HUES6 (cell line): ENCODE results near the gene PIEZO2.
"Not testable (repeated sequence)": the region's sequence is repeated elsewhere in the genome, so short reads cannot be mapped to it uniquely, and the experiment has no call there.

ENCODE experiments used
- H3K27ac ChIP-seq: 2 replicates; pipeline ENCODE4 v1.7.0; 2013; ENCODE audit warnings: low read depth, mild to moderate bottlenecking, low read length, inconsistent platforms
- H3K27me3 ChIP-seq: 2 replicates; pipeline ENCODE4 v1.6.1; 2013; ENCODE audit warnings: low read length; ENCODE audit not compliant: control insufficient read depth, insufficient read depth
- H3K36me3 ChIP-seq: 2 replicates; pipeline ENCODE4 v1.6.1; 2013; ENCODE audit warnings: low read length; ENCODE audit not compliant: control insufficient read depth, insufficient read depth
- H3K4me1 ChIP-seq: 2 replicates; pipeline ENCODE4 v1.6.1; 2013; ENCODE audit warnings: low read length; ENCODE audit not compliant: control insufficient read depth, insufficient read depth
- H3K4me3 ChIP-seq: 2 replicates; pipeline ENCODE4 v1.5.1; 2013; ENCODE audit warnings: low read depth, low read length
- H3K9ac ChIP-seq: one replicate; pipeline ENCODE4 v1.6.1; 2013; ENCODE audit warnings: mild to moderate bottlenecking, low read length
- H3K9me3 ChIP-seq: 2 replicates; pipeline ENCODE4 v1.6.1; 2013; ENCODE audit warnings: low read depth, low read length; ENCODE audit not compliant: control insufficient read depth, insufficient read depth

PIEZO2 gene

GRCh38 chr18:11149441-11150270 is at the start of gene PIEZO2:
Gene PIEZO2, minus strand, starts transcription at chr18:11149569. Its CDS starts 981 bp downstream, at chr18:11148588.
- peak within 1 kb of the TSS; percentile 59 for H3K9ac ChIP-seq
- peak within 1 kb of the TSS; percentile 49 for H3K4me3 ChIP-seq

DNA sequence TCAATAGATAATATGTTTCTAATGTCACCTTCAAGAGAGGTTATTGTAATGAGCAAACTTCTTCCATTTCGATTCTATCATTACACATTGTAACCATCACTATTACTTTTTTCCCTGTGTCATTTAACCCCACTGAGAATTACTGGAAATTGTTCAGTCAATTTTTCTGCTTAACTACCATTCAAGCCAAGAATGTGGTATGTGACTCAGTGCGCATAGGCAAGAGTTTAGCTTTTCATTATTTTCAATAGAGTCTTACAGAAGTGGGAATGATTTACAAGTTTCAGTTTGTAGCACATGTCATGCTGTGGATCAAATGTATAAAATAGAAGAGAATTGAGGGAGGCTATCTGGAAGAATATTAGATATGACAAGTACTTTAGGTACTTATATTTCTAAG is 34.3 kb upstream of the PIEZO2 start:
- Histone ChIP-seq H3K36me3 (no peaks in the 10 kb centered on the region), H3K9me3 (no peaks in the 10 kb centered on the region), H3K4me3 (no peak overlapping the region), H3K9ac (no peak overlapping the region), H3K4me1 (no peaks in the 10 kb centered on the region), H3K27me3 (no peaks in the 10 kb centered on the region), H3K27ac (no peak overlapping the region)

More at GRCh38 chr18:11149441-11150270, at the start of gene PIEZO2:
- Histone ChIP-seq H3K36me3 (no peaks in the 10 kb centered on the region), H3K27ac (no peak within 1 kb of the TSS), H3K27me3 (peaks cover 61% of the 10 kb centered on the region), H3K4me1 (peaks cover 42% of the 10 kb centered on the region), H3K9me3 (no peaks in the 10 kb centered on the region)

- H3K36me3 ChIP-seq, result not testable (repeated sequence)
These were observed 32.3 kb upstream of the PIEZO2 start for GRCh38 chr18:11181629-11182028.

GRCh38 chr18:11179959-11180519 is 30.7 kb upstream of the PIEZO2 start:
- H3K9ac ChIP-seq, result no peak overlapping the region
- H3K4me3 ChIP-seq, result no peak overlapping the region
- H3K27ac ChIP-seq, result no peak overlapping the region
- H3K9me3 ChIP-seq, result no peaks in the 10 kb centered on the region
- H3K36me3 ChIP-seq, result no peaks in the 10 kb centered on the region
- H3K4me1 ChIP-seq, result no peaks in the 10 kb centered on the region
- no peaks in the 10 kb centered on the region for H3K27me3 ChIP-seq

More at GRCh38 chr18:11181629-11182028, 32.3 kb upstream of the PIEZO2 start:
- not testable (repeated sequence) for H3K4me3 ChIP-seq, H3K9ac ChIP-seq, H3K4me1 ChIP-seq, H3K27me3 ChIP-seq, H3K27ac ChIP-seq, H3K9me3 ChIP-seq

DNA sequence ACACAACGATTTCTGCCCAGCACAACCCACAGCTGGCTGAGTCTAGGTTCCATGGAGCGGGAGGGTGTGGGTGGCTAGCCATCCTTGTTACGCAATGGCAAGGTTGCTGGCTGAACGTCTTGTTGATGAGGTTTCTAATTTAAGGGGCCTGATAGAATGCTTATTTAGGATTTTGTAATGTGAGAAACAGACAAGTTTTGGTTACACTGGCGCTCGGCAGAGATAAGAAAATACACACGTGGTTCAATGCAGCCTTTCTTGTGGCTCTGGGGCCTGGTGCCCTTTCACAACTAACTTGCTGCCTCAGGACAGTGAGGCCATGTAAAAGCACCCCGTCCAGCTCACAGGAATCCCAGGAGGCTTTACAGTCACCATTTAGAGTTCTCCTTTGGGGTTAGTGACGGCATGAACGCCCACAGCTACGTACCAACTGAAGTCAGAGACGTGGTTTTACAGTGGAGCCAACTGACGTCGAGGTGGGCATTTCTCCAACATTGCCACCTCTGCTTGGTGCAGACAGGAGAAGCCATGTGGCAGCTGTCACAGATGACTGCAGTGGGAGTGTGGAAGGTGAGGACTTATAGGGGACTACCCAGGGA is 29.7 kb upstream of the PIEZO2 start:
- Histone ChIP-seq H3K27me3 (no peaks in the 10 kb centered on the region), H3K36me3 (no peaks in the 10 kb centered on the region), H3K9ac (no peak overlapping the region), H3K27ac (no peak overlapping the region), H3K9me3 (no peaks in the 10 kb centered on the region), H3K4me1 (no peaks in the 10 kb centered on the region), H3K4me3 (no peak overlapping the region)

DNA sequence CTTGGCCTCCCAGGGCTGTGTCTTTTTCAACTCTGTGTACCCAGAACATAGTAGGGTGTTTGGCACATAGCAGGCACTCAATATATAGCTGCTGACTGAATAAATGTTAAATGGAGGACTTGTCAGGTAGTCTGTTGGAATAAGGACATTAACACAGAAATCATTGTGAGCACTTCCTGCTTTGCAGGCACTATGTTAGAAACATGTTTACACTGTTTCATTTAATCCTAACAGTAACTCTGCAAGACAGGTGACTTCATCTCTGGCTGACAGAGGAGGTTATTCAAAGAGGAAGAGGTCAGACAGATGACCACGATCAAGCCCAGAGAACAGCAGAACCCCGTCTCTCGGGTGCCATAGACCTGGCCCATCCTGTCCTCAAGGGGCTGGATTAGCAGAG is 28.0 kb upstream of the PIEZO2 start:
- Histone ChIP-seq H3K36me3 (no peaks in the 10 kb centered on the region), H3K9me3 (no peaks in the 10 kb centered on the region), H3K27ac (no peak overlapping the region), H3K9ac (no peak overlapping the region), H3K27me3 (no peaks in the 10 kb centered on the region), H3K4me1 (no peaks in the 10 kb centered on the region), H3K4me3 (no peak overlapping the region)

- Histone ChIP-seq H3K36me3 (no peaks in the 10 kb centered on the region), H3K4me3 (no peak overlapping the region), H3K27me3 (no peaks in the 10 kb centered on the region), H3K27ac (no peak overlapping the region), H3K4me1 (no peaks in the 10 kb centered on the region), H3K9ac (no peak overlapping the region), H3K9me3 (no peaks in the 10 kb centered on the region)
These were observed 27.1 kb upstream of the PIEZO2 start for GRCh38 chr18:11176481-11176881.

DNA sequence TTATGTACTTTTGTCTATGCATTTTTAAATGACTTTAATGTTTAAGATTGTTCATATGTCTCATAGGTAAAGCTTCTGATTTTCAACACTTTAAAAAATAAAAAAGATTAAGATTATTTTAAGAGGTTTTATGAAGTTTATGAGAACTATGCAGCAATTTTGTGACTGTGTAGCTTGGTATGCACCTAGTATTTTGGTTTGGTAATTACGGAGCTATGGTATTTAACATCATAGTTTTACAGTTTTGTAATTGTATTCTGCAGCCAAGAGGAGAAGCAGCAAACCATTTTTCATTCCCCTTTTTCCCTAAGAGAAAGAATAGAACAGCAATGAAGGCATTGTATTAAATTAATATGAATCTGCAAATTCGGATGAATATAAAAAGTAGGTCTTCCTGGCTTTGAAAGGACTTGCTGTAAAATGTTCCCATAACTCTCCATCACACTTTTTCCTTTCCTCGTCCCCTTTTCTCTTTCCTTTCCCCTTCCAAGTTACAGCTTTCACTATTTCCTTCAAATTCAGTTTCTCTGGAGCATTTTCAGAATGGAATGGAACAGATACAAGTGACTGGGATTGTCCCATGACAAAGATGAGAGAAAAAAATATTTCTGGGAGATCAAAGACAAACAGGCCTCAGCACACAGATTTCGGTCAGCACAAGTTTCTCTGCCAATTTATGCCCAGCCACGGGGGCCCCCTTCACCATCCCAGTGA is 26.1 kb upstream of the PIEZO2 start:
- Histone ChIP-seq H3K27ac (no peak overlapping the region), H3K27me3 (no peaks in the 10 kb centered on the region), H3K9ac (no peak overlapping the region), H3K9me3 (no peaks in the 10 kb centered on the region), H3K4me1 (no peaks in the 10 kb centered on the region), H3K36me3 (no peaks in the 10 kb centered on the region), H3K4me3 (no peak overlapping the region)

DNA sequence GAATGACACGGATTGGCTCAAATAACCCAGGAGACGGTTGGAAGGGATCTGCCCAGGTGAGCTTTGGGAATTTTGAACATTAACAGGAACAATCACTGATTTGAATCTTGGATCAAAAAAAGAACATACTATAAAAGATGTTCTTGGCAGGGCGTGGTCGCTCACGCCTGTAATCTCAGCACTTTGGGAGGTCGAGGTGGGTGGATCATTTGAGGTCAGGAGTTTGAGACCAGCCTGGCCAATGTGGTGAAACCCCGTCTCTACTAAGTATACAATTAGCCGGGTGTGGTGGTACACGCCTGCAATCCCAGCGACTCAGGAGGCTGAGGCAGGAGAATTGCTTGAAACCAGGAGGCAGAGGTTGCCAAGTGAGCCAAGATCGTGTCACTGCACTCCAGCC is 24.8 kb upstream of the PIEZO2 start:
- H3K4me1 ChIP-seq, H3K4me3 ChIP-seq, H3K9ac ChIP-seq, H3K27ac ChIP-seq, H3K36me3 ChIP-seq, H3K27me3 ChIP-seq, H3K9me3 ChIP-seq: not testable (repeated sequence)

- H3K4me3 ChIP-seq, result no peak overlapping the region
- peaks cover 5% of the 10 kb centered on the region; the same call in 1 of the 2 replicates for H3K4me1 ChIP-seq
- no peak overlapping the region for H3K9ac ChIP-seq
- no peaks in the 10 kb centered on the region for H3K9me3 ChIP-seq
- no peaks in the 10 kb centered on the region for H3K36me3 ChIP-seq
- no peak overlapping the region for H3K27ac ChIP-seq
- H3K27me3 ChIP-seq, result peaks cover 42% of the 10 kb centered on the region
These were observed 18.4 kb upstream of the PIEZO2 start for GRCh38 chr18:11167778-11168177.

- Histone ChIP-seq H3K9me3 (no peaks in the 10 kb centered on the region), H3K36me3 (no peaks in the 10 kb centered on the region), H3K27me3 (peaks cover 57% of the 10 kb centered on the region), H3K4me3 (no peak overlapping the region), H3K9ac (no peak overlapping the region), H3K27ac (no peak overlapping the region), H3K4me1 (peaks cover 5% of the 10 kb centered on the region; the same call in 1 of the 2 replicates)
These were observed 16.6 kb upstream of the PIEZO2 start for GRCh38 chr18:11165952-11166351.
